ENCODE measurements around the gene MVP. TPM values are rescaled to one million over a fixed set of nuclear protein-coding genes. Genes with fewer than 3 reads are reported as not detected.
A peak's percentile ranks its signal among the peaks of the same experiment; 100 is the strongest.
"Not testable (repeated sequence)": the region's sequence is repeated elsewhere in the genome, so short reads cannot be mapped to it uniquely, and the experiment has no call there.

Gene MVP
- total RNA-seq, 2 experiments from 2014 or later = 130 to 136 TPM

DNA sequence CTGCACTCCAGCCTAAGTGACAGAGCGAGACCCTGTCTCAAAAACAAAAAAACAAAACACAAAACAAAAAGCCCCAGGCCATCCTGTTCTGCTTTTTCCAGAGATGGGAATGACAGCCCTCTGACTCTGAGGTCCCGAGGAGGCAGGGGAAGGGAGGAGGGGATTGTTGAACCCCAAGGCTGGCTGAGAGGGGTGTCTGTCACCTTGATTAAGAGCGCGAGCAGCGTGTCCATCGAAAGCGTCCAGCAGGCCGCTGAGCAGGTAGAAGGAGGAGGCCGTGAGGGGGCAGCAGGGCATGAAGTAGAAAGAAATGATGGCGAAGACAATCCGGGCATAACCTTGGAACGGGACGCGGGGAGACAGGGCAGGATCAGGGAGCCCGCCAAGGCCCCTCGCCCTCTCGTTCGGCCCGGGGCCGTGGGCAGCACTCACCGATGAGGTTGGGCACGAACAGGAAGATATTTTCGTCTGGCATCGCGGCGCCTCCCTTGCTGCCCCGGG lies 42.2 kb downstream of the MVP start:
- peak overlapping the region; percentile 93 for H3K27ac Mint-ChIP-seq
- H3K4me1 Mint-ChIP-seq = peaks cover 11% of the 10 kb centered on the region
- no peaks in the 10 kb centered on the region for H3K27me3 Mint-ChIP-seq
- no peaks in the 10 kb centered on the region for H3K9me3 Mint-ChIP-seq
- POLR2A ChIA-PET = interaction anchor here (1.5 kb wide), 1 partner anchor 55 kb away, joined by 4 read pairs; no protein-coding TSS in a partner anchor
- peaks cover 13% of the 10 kb centered on the region for H3K36me3 Mint-ChIP-seq
- DNase-seq = no peak
- no peak for ATAC-seq (ENCODE audit: low read depth)
- peak overlapping the region; percentile 96 for H3K4me3 Mint-ChIP-seq

DNA sequence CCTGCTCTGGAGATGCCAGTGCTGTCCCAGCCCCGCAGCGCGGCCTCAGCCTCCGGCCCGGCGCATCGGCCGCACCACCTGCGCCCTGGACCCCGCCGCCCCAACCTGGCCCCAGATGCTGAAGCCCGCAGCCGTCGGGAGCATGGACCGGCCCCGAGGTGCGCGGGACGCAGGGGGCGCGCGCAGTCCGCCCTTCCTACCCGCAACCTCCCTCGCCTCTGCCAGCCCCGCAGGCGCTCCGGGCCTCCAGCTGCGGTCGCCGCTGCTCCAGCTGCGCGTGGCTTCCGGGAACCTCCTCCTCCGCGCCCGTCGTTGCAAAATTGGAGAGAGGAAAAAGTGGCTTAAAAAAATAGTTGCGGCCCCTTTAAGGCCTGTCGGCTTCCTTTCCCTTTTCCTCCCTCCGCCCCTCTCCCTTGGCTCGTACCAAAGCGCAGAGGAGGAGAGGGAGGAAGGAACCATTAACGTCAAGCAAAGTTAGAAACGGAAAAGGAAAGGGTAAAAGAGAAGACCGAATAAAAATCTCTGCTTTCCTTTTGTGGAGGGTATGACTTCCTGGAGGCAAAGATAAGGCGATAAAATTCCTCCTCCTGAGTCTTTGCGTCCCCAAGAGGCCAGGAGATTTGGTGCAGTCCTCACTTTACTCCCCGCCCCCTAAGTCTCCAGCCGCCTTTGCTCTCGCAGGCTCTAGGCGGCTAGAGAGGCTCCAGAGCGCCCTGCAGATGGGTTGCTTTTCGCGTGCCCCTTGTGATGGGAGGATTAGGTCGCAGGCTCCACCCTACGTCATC lies 42.8 kb downstream of the MVP start, which contains the start of gene CDIPT:
CDIPT (minus strand) TSS at position 343 of the 785 bp plus-strand sequence. CDS start 369 bp downstream, outside the sequence.
- Mint-ChIP-seq H3K27ac (peak within 1 kb of the TSS; percentile 100), H3K4me3 (peak within 1 kb of the TSS; percentile 96), H3K4me1 (peaks cover 13% of the 10 kb centered on the region), H3K9me3 (no peaks in the 10 kb centered on the region), H3K36me3 (peaks cover 12% of the 10 kb centered on the region), H3K27me3 (no peaks in the 10 kb centered on the region)
- ATAC-seq (ENCODE audit: low read depth) (peak; percentile 97), DNase-seq (peak; percentile 86)
- POLR2A ChIA-PET = interaction anchor here (0.6 to 1.7 kb wide), 4 partner anchors 43 to 98 kb away, joined by 3 to 10 read pairs (median 4); partner anchors contain the start of genes KCTD13, MVP and TMEM219

DNA sequence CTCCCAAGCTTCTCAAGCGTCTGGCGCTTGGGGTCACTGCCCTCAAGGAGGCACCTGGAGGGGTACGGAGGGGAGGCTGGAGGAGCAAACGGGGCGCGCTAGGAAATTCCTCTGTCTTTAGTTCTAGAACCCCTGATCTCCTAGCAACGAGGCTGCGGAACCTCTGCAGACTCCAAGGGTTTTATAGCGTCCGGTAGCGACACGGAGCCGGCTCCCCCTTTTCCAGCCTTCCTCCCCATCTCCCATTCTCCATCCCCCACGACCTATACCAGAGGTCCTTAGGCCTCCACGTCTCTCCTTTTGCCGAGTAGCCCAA lies 43.4 kb downstream of the MVP start:
- H3K36me3 Mint-ChIP-seq = peaks cover 9% of the 10 kb centered on the region
- DNase-seq = no peak
- no peaks in the 10 kb centered on the region for H3K27me3 Mint-ChIP-seq
- H3K4me3 Mint-ChIP-seq = peak overlapping the region; percentile 96
- H3K9me3 Mint-ChIP-seq = no peaks in the 10 kb centered on the region
- ATAC-seq (ENCODE audit: low read depth) = no peak
- H3K4me1 Mint-ChIP-seq = peaks cover 13% of the 10 kb centered on the region
- POLR2A ChIA-PET = interaction anchor here (0.6 to 1.7 kb wide), 4 partner anchors 43 to 98 kb away, joined by 3 to 10 read pairs (median 4); partner anchors contain the start of genes KCTD13, MVP and TMEM219
- H3K27ac Mint-ChIP-seq = peak overlapping the region; percentile 100

DNA sequence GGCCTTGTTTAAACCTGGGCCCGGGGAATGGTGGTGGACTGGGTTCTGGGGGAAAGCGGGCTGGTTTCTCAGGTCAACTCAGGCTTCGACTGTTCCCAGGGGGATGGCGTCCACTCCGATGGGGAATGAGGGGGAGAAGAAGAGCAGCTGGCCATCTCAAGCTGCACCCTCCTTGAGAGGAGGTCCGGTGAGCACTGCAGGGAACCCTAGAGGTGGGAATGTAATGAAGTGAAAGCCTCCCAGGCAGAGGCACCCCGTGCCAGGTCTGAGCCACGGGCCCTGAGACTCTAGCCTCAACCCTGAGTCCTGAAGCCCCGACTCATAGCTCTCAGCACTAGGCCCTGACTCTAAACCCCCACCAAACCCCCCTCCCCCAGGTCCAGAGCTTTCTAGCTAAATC lies 43.9 kb downstream of the MVP start:
- Mint-ChIP-seq H3K36me3 (peaks cover 8% of the 10 kb centered on the region), H3K4me1 (peaks cover 13% of the 10 kb centered on the region), H3K9me3 (no peaks in the 10 kb centered on the region), H3K27ac (no peak overlapping the region), H3K27me3 (no peaks in the 10 kb centered on the region), H3K4me3 (no peak overlapping the region)
- ATAC-seq (ENCODE audit: low read depth) (no peak), DNase-seq (no peak)
- POLR2A ChIA-PET = interaction anchor here (0.6 to 1.7 kb wide), 3 partner anchors 44 to 751 kb away, joined by 4 to 10 read pairs (median 4); partner anchors contain the start of genes KCTD13 and MVP

DNA sequence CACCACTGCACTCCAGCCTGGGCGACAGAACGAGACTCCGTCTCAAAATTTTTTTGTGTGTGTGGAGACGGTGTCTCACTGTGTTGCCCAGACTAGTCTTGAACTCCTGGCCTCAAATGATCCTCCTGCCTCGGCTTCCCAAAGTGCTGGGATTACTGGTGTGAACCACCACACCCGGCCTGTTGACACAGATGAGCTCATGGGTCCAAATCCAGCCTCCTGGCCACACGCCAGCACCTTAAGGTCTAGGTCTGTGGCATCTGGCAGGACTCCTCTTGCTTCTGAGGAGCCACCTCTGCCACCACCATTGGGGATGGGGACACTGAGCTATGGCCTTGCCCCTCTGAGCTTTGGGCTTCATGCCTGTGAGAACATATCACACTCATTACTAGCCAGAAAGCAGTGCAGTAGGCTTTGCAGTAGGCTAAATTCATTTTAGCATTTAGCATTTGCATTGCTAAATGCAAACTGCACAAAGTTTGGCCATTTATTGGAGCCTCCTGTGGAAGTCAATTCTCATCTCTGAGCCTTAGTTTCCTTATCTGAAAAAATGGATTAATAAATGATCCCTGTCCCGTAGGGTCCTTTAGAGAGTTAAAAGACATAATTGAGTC lies 48.2 kb downstream of the MVP start:
- no peaks in the 10 kb centered on the region for H3K27me3 Mint-ChIP-seq
- peaks cover 4% of the 10 kb centered on the region for H3K4me1 Mint-ChIP-seq
- H3K27ac Mint-ChIP-seq = no peak overlapping the region
- H3K4me3 Mint-ChIP-seq = no peak overlapping the region
- POLR2A ChIA-PET = interaction anchor here (0.6 kb wide), 1 partner anchor 46 kb away, joined by 4 read pairs; no protein-coding TSS in a partner anchor
- H3K36me3 Mint-ChIP-seq = no peaks in the 10 kb centered on the region
- no peak for DNase-seq
- H3K9me3 Mint-ChIP-seq = no peaks in the 10 kb centered on the region
- no peak for ATAC-seq (ENCODE audit: low read depth)

DNA sequence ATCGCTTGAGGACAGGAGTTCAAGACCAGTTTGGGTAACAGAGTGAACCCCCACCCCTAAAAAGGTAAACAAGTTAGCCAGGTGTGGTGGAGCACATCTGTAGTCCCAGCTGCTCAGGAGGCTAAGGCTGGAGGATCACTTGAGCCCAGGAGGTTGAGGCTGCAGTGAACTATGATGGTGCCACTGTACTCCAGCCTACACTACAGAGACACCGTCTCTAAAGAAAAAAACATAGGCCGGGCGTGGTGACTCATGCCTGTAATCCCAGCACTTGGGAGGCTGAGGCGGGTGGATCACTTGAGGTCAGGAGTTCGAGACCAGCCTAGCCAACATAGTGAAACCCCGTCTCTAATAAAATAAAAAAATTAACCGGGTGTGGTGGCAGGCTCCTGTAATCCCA lies 48.8 kb downstream of the MVP start:
- ATAC-seq (ENCODE audit: low read depth); H3K4me3 Mint-ChIP-seq; H3K27me3 Mint-ChIP-seq; H3K27ac Mint-ChIP-seq; H3K36me3 Mint-ChIP-seq; H3K4me1 Mint-ChIP-seq; DNase-seq; H3K9me3 Mint-ChIP-seq: not testable (repeated sequence)
- POLR2A ChIA-PET = interaction anchor here (0.6 kb wide), 1 partner anchor 47 kb away, joined by 4 read pairs; no protein-coding TSS in a partner anchor

DNA sequence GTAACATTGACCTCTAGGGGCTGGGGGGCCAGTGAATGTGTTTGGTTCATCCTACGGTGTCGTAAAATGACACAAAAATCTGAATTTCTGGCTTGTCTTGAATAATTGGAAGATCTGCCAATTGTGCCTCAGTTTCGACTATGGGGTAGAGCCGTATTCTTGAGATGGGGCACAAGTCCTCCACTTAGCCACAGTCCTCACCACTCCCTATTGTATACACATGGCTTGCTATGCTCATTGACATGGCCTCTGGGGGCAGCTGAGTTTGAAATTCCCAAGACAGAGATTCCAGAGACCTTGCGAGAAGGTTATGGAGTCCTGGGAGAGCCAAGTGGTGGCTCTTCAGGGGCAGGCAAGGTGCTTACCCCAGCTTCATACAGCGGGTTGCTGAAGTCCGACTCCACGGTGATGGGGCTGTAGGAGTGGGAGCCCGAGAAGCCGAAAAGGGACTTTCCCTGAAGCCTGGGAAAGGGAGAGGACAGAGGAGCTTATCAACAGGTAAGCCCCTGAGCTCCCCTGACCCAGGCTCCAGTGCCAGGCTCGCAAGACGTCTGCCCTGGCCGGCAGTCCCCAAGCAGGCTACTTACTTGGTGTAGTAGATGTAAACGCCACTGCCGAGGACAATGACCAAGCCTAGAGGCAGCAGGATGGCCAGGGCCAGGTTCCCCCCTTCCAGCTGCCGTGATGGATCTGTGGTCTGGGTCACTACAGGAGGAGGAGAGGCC lies 51.7 kb downstream of the MVP start:
- Mint-ChIP-seq H3K27ac (no peak overlapping the region), H3K9me3 (no peaks in the 10 kb centered on the region), H3K36me3 (no peaks in the 10 kb centered on the region), H3K27me3 (peaks cover 14% of the 10 kb centered on the region), H3K4me3 (no peak overlapping the region), H3K4me1 (peaks cover 8% of the 10 kb centered on the region)
- no peak for DNase-seq
- no peak for ATAC-seq (ENCODE audit: low read depth)
- POLR2A ChIA-PET = interaction anchor here (0.6 kb wide), 1 partner anchor 95 kb away, joined by 3 read pairs; no protein-coding TSS in a partner anchor

DNA sequence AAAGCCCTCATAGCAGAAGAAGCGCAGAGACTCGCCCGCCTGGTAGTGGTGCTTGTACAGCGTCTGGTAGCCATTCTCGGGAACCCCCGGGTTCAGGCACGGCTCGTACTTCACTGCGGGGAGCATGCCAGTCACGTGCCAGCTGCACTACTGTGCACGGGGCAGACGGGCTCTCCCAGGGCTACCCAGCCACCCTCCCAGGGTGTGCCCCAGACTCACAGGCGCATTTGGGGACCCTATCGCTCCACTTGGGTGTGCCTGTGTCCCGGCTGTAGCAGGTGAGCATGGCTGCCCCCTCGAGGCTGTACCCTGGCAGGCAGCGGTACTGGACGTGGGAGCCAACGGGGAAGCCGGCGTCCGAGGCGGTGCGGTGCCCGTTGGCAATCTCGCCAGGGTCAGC lies 53.1 kb downstream of the MVP start:
- DNase-seq = no peak
- Mint-ChIP-seq H3K4me3 (no peak overlapping the region), H3K9me3 (no peaks in the 10 kb centered on the region), H3K4me1 (peaks cover 11% of the 10 kb centered on the region), H3K27me3 (peaks cover 23% of the 10 kb centered on the region), H3K27ac (no peak overlapping the region), H3K36me3 (no peaks in the 10 kb centered on the region)
- POLR2A ChIA-PET = interaction anchor here (0.5 kb wide), 1 partner anchor 15 kb away, joined by 4 read pairs; no protein-coding TSS in a partner anchor
- no peak for ATAC-seq (ENCODE audit: low read depth)

DNA sequence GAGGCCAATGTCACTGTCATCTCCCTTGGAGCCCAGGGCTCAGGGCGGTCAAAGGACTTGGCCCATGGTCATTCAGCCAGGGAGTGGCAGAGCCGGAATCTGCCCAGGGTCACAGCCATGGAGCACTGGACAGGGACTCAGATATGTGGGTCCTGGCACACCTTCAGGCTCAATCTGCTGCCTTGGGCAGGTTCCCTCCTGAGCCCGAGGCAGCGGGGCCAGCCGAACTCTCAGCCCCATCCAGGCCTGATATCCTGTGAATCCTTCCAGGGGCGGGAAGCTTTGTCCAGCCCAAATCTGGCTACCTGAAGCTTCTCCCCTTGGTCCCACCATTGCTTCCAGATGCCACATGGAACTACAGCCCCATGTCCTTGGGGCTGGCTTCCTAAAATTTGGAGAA lies 54.9 kb downstream of the MVP start:
- Mint-ChIP-seq H3K9me3 (no peaks in the 10 kb centered on the region), H3K4me1 (peaks cover 11% of the 10 kb centered on the region), H3K4me3 (no peak overlapping the region), H3K27me3 (peaks cover 25% of the 10 kb centered on the region), H3K36me3 (no peaks in the 10 kb centered on the region), H3K27ac (no peak overlapping the region)
- DNase-seq = no peak
- no peak for ATAC-seq (ENCODE audit: low read depth)
- POLR2A ChIA-PET = no interaction called here

DNA sequence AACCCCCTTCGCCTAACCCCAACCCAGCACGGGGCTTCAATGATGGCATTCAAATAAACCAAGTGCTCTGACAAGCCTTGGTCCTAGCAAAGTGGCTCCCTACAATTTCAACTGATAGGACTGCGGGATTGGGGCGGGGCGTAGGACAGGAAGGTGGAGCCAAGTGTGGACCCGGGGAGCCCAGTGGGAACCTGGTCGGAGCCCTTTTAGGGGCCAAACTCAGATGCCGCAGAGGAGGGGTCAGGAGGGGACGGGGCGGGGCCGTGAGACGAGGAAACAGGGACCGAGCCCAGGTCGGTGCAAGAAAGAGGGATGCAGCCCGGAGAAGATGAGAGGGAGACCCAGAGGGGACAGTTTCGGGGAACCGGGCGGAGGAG lies 55.9 kb downstream of the MVP start:
- ATAC-seq (ENCODE audit: low read depth) (no peak), DNase-seq (no peak)
- Mint-ChIP-seq H3K36me3 (no peaks in the 10 kb centered on the region), H3K9me3 (no peaks in the 10 kb centered on the region), H3K27ac (no peak overlapping the region), H3K4me1 (peaks cover 11% of the 10 kb centered on the region), H3K27me3 (peaks cover 28% of the 10 kb centered on the region), H3K4me3 (peak overlapping the region; percentile 64)
- POLR2A ChIA-PET = no interaction called here

DNA sequence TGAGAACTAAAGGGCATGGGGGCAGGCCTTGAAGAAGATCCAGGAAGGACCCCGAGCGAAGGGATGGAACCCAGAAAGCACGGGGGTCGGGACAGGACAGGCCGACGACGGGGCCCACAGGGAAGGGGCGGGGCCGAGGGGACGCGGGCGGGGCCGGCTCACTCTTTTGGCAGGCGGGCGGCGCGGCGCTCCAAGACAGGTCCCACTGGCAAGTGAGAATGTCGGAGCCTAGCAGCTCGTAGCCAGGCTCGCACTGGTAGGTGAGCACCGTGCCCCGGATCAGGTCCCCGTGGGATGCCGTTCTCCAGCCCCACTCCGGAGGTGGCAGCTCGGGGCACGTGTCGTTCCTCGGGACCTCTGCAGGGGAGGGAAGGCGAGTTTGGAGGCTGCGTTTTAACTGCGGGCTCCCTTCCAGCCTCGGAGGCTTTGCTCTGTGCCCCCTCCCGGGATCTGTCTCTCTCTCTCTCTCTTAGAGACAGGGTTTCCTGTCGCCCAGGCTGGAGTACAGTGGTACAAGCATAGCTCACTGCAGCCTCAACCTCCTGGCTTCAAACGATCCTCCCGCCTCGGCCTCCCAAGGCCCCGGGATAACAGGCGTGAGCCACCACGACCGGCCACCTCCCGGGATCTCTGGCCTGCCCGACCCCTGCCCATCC lies 56.5 kb downstream of the MVP start:
- H3K4me3 Mint-ChIP-seq = peak overlapping the region; percentile 64
- H3K36me3 Mint-ChIP-seq = no peaks in the 10 kb centered on the region
- DNase-seq (peak; percentile 53), ATAC-seq (ENCODE audit: low read depth) (peak; percentile 51)
- H3K27me3 Mint-ChIP-seq = peaks cover 28% of the 10 kb centered on the region
- no peak overlapping the region for H3K27ac Mint-ChIP-seq
- POLR2A ChIA-PET = interaction anchor here (0.9 kb wide), 1 partner anchor 129 kb away, joined by 3 read pairs; no protein-coding TSS in a partner anchor
- peaks cover 11% of the 10 kb centered on the region for H3K4me1 Mint-ChIP-seq
- H3K9me3 Mint-ChIP-seq = no peaks in the 10 kb centered on the region

DNA sequence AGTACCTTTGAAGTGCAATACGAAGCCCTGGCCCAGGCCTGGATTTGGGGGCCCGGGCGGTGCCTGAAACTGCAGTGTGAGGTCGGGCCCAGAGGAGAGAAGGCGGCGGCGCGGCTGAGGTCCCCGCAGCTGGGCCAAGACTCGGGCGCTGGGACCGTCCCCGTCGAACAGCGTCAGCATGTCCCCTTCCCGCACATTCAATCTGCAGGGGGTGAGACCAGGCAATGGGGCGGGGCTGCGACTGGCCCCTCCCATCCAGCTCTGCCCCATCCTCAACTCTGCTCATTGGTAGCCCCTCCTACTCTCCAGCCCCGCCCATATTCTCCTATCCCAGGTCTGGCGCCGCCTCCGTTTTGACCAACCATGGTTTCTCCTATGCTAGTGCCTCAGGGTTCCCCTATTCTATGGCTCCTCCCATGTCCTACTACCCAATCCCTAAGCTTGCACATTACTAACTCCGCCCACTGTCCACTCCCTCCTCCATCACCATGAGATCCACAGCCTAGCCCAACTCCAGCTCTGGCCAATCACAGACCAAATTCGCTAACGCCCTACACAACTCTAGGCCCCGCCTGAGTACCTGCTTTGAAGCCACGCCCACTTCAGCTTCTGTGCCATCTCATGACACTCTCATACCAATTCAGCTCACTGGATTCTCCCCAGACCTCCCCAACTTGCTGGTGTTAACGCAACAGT lies 57.2 kb downstream of the MVP start:
- POLR2A ChIA-PET = interaction anchor here (0.6 to 1.0 kb wide), 4 partner anchors 12 to 200 kb away, joined by 3 to 4 read pairs (median 4); partner anchors contain the start of gene KCTD13
- Mint-ChIP-seq H3K27me3 (peaks cover 28% of the 10 kb centered on the region), H3K4me3 (peak overlapping the region; percentile 64), H3K4me1 (peaks cover 11% of the 10 kb centered on the region), H3K27ac (no peak overlapping the region), H3K9me3 (no peaks in the 10 kb centered on the region), H3K36me3 (no peaks in the 10 kb centered on the region)
- ATAC-seq (ENCODE audit: low read depth) (peak; percentile 60), DNase-seq (peak; percentile 48)
